Type B pancreatic cell (in vitro differentiated cells): ENCODE results near the gene CDX1. TPM values are rescaled to one million over a fixed set of nuclear protein-coding genes. Genes with fewer than 3 reads are reported as not detected.

Experiments
- DNase-seq: peaks from one replicate; pipeline ENCODE4 v3.0.0; 2021; ENCODE audit warnings: mixed read lengths; ENCODE audit not compliant: unreplicated experiment; ENCODE audit errors: extremely low spot score
- H3K27ac Mint-ChIP-seq: 2 replicates; pipeline ENCODE4 v1.8.0; 2021; ENCODE audit warnings: mild to moderate bottlenecking, mixed read lengths
- H3K27me3 Mint-ChIP-seq: 2 replicates; pipeline ENCODE4 v1.8.0; 2021; ENCODE audit warnings: mixed read lengths
- H3K36me3 Mint-ChIP-seq: 2 replicates; pipeline ENCODE4 v1.8.0; 2021; ENCODE audit warnings: mixed read lengths
- H3K4me1 Mint-ChIP-seq: one replicate; pipeline ENCODE4 v1.8.0; 2021; ENCODE audit warnings: mixed read lengths; ENCODE audit not compliant: unreplicated experiment
- H3K4me3 Mint-ChIP-seq: 2 replicates; pipeline ENCODE4 v1.8.0; 2021; ENCODE audit warnings: mild to moderate bottlenecking, mixed read lengths
- H3K9me3 Mint-ChIP-seq: 2 replicates; pipeline ENCODE4 v1.8.0; 2021; ENCODE audit warnings: mixed read lengths
- total RNA-seq: library from RNA; stranded (reverse); gene quantifications from 2 replicates; pipeline ENCODE4 v1.2.1, GENCODE V29; 2021; ENCODE audit warnings: low replicate concordance
- TF ChIP-seq, protein P1 (sequence below): fragments of 200-600 bp; sonication (generic); conservative IDR thresholded peaks from 2 replicates; pipeline ENCODE4 v1.5.0; 2021; ENCODE audit warnings: antibody characterized with exemption, mild to moderate bottlenecking

Gene CDX1
- total RNA-seq, 1 donor from 2014 or later: 5.0 TPM

DNA sequence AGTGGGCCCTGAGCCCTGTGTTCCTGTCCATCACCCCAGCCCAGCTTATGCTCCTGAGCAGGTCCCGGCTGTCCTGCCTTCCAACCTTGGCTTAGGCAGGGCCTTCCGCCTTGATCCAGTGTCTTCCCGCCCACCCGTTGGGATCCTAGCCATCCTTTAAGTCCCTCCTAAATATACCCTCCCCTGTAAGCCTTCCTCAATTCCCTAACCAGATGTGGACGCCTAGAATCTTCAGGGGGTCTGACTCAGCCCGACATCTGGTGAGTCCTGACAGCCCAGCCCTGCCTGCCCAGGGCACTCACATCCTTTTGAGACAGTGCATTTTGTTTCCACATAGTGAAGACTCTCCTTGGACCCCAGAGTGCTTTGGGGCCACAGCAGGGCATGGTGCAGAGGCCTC, 47.0 kb downstream of the CDX1 start:
- H3K27me3 Mint-ChIP-seq: peaks cover 12% of the 10 kb centered on the region
- H3K4me1 Mint-ChIP-seq: peaks cover 34% of the 10 kb centered on the region
- no peak overlapping the region for H3K27ac Mint-ChIP-seq
- H3K9me3 Mint-ChIP-seq: no peaks in the 10 kb centered on the region
- H3K36me3 Mint-ChIP-seq: no peaks in the 10 kb centered on the region
- DNase-seq: no peak
- H3K4me3 Mint-ChIP-seq: no peak overlapping the region
- TF ChIP-seq, protein P1, sequence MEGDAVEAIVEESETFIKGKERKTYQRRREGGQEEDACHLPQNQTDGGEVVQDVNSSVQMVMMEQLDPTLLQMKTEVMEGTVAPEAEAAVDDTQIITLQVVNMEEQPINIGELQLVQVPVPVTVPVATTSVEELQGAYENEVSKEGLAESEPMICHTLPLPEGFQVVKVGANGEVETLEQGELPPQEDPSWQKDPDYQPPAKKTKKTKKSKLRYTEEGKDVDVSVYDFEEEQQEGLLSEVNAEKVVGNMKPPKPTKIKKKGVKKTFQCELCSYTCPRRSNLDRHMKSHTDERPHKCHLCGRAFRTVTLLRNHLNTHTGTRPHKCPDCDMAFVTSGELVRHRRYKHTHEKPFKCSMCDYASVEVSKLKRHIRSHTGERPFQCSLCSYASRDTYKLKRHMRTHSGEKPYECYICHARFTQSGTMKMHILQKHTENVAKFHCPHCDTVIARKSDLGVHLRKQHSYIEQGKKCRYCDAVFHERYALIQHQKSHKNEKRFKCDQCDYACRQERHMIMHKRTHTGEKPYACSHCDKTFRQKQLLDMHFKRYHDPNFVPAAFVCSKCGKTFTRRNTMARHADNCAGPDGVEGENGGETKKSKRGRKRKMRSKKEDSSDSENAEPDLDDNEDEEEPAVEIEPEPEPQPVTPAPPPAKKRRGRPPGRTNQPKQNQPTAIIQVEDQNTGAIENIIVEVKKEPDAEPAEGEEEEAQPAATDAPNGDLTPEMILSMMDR: no peak

DNA sequence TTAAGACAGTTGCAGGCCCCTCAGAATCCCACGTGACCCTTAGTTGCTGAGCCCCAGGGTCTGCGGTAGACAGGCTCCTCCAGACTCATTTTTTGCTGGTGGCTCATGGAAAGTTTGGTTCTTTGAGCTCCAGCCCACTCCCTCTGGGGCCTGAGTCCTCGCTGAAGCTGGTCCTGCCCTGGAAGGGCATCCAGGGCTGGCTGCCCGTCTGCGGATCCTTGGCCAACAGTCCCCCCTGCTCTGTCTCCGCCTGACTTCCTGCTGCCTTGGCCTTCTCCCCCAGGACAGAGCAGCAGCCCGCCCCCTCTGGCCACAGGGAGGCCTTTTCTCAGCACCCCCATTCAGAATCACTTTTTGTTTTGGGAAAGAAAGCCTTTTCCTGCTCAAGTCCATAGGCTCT, 47.7 kb downstream of the CDX1 start:
- no peak for DNase-seq
- H3K27ac Mint-ChIP-seq: no peak overlapping the region

DNA sequence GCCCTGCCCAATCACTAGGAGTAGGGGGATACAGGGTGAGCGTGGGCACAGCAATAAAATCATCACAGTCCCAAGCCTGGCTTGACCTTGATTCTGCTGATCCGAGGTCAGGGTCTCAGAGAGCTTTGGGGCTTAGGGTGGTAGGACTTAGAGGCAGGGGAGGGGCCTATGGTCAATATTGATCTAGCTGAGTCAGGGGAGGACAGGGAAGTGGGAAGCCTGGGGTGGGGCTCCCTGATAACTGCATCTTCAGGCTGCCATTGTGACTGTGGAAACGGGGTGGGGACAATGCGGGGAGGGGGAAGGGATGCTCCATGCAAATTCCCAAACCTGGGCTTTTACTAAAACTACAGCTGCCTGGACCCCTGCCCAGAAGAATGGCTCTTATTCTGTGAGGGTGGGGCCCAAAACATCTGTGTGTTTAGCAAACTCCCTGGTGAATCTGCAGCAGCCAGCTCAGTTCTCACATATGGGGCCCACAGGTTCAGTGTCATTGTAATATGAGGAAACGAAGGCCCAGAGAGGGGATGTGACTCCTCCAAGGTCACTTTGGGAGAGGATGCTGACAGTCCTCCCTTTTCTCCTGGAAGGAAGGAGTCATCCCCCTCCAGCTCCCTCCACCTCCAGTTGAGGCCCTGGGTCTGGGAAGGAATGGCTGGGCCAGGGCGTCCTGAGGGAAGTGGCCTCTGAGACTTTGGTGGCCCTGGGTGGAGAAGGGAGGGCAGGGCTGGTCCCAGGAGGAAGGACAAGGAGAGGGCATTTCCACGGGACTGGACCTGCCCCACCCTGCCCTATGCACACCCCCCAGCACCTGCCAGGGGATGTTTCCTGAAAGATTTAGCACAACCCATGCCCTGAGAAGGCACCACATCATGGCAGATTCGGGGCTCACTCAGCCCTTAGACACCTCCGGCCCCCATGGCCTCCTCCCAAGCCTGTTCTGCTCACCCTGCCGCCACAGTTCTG, 49.7 kb downstream of the CDX1 start:
- no peak for DNase-seq
- TF ChIP-seq, protein P1: no peak
- Mint-ChIP-seq H3K27me3 (peaks cover 17% of the 10 kb centered on the region), H3K4me3 (no peak overlapping the region), H3K4me1 (peaks cover 25% of the 10 kb centered on the region), H3K27ac (peak overlapping the region; percentile 23), H3K9me3 (no peaks in the 10 kb centered on the region), H3K36me3 (no peaks in the 10 kb centered on the region)

More for the DNA sequence above, 47.7 kb downstream of the CDX1 start:
- Mint-ChIP-seq H3K4me3 (no peak overlapping the region), H3K9me3 (no peaks in the 10 kb centered on the region), H3K27me3 (peaks cover 12% of the 10 kb centered on the region), H3K36me3 (no peaks in the 10 kb centered on the region), H3K4me1 (peaks cover 30% of the 10 kb centered on the region)
- TF ChIP-seq, protein P1: no peak

DNA sequence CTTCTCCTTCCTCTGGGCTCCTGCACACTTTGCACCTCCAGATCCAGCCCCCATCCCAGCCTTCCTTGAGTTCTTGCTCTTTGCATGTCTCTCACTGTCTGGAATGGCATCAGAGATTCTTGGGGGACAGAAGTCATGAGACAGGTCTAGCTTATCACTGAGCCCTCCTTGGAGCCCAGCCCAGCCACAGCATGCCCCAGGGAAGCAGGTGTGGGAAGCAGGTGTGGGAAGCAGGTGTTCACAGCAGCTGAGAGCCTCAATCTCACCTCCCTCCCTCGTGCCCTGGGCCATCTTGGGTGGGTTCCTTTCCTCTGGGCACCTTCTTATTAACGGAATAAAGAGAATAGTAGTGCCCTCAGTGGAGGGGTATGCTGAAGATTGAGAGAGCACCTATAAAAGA, 50.5 kb downstream of the CDX1 start:
- Mint-ChIP-seq H3K4me1 (peaks cover 22% of the 10 kb centered on the region), H3K27me3 (peaks cover 17% of the 10 kb centered on the region), H3K27ac (no peak overlapping the region), H3K9me3 (no peaks in the 10 kb centered on the region), H3K36me3 (no peaks in the 10 kb centered on the region), H3K4me3 (no peak overlapping the region)
- TF ChIP-seq, protein P1: no peak
- no peak for DNase-seq

DNA sequence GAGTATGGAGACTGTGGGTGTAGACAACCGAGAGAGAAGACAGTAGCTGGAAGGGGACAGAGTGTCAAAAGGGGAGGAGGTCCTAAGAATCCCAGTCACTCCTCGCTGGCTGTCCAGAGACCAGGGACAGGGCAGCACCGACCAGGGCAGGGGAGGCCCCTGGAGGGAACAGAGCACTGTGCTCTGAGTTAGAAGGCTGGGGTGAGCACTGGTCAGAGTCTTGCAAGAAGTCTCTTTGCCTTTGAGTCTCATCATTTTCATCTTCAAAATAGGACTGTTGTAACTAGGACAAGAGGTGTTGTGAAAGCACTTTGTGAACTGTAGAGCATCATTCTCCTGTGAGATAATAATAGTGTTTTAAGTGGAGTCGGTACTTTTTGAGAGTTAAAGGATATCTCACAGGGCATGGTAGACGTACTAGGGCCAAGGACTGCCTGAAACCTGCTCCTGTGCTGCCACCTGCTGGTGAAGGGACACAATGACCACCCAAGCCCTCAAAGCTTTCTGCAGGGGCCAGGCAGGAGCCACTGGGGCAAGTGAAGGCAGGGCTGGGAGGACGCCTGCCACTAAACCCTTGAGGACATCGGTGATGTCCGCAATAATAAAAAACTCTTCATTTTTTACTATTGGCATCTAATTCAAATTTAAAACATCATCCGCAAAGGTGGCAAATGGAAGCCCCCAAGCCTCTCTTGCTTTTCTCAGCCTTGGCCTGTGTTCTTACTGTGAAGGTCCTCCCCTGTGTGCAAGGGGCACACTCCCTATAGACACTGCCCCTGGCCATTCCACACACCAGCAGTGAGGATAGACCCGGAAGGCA, 51.5 kb downstream of the CDX1 start:
- TF ChIP-seq, protein P1: peak; percentile 97

More for the DNA sequence above, 51.5 kb downstream of the CDX1 start:
- Mint-ChIP-seq H3K9me3 (no peaks in the 10 kb centered on the region), H3K4me1 (peaks cover 18% of the 10 kb centered on the region), H3K4me3 (no peak overlapping the region), H3K36me3 (no peaks in the 10 kb centered on the region), H3K27ac (no peak overlapping the region), H3K27me3 (peaks cover 17% of the 10 kb centered on the region)
- DNase-seq: peak; percentile 88
